ENCODE measurements around the gene PPP1R13B.

DNA sequence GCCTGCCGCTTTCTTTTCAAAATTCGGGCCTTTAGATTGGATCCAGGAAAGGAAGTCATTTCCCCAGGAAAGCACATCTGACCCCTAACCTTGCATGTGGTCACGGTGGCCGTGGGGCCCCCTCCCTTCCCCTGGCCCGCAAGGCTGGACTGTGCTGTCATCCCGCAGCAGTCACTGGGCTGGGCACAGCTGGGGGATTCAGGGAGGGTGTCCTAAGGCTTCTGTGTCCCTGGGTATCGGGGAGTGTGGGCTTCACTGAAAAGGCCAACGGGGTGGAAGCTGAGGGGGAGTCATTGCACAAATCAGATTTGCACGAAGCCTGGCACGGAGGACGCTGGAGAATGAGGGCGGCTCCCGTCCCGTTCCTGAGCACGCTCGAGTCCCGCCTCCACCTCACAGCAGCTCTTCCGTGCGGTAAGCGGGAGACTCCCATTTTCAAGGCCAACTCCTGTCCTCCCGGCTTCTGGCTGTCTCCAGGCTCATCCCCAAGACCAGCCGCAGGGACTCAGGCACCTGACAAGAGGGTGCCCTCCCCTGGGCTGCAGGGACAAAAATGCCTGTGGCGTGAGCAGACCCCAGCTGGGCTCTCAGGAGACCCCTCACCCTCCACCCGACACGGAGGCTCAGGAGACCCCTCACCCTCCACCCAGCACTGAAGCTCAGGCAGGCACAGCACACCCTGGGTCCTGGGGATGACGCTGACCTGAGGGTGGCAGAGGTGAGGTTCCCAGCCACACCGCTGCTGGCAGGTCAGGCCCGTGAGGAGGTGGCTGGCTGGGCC lies 141.7 kb downstream of the PPP1R13B start:
- TF ChIP-seq ZNF792 (tag by site-specific recombination; IDR thresholded peaks at IDR 0.05), result no peak
- TF ChIP-seq, protein P1, sequence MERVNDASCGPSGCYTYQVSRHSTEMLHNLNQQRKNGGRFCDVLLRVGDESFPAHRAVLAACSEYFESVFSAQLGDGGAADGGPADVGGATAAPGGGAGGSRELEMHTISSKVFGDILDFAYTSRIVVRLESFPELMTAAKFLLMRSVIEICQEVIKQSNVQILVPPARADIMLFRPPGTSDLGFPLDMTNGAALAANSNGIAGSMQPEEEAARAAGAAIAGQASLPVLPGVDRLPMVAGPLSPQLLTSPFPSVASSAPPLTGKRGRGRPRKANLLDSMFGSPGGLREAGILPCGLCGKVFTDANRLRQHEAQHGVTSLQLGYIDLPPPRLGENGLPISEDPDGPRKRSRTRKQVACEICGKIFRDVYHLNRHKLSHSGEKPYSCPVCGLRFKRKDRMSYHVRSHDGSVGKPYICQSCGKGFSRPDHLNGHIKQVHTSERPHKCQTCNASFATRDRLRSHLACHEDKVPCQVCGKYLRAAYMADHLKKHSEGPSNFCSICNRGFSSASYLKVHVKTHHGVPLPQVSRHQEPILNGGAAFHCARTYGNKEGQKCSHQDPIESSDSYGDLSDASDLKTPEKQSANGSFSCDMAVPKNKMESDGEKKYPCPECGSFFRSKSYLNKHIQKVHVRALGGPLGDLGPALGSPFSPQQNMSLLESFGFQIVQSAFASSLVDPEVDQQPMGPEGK (tag by site-specific recombination; IDR thresholded peaks at IDR 0.05), result no peak
- TF ChIP-seq, protein P2, sequence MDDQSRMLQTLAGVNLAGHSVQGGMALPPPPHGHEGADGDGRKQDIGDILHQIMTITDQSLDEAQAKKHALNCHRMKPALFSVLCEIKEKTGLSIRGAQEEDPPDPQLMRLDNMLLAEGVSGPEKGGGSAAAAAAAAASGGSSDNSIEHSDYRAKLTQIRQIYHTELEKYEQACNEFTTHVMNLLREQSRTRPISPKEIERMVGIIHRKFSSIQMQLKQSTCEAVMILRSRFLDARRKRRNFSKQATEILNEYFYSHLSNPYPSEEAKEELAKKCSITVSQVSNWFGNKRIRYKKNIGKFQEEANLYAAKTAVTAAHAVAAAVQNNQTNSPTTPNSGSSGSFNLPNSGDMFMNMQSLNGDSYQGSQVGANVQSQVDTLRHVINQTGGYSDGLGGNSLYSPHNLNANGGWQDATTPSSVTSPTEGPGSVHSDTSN (CRISPR knock-in tag; IDR thresholded peaks at IDR 0.05), result no peak
- no peak for TF ChIP-seq OSR2 (tag by site-specific recombination; IDR thresholded peaks at IDR 0.05)
- no peak for TF ChIP-seq SALL2 (tag by site-specific recombination; IDR thresholded peaks at IDR 0.05; ENCODE audit: borderline replicate concordance)
- no peak for TF ChIP-seq ZNF707 (tag by site-specific recombination; IDR thresholded peaks at IDR 0.05)
- TF ChIP-seq, protein P3, sequence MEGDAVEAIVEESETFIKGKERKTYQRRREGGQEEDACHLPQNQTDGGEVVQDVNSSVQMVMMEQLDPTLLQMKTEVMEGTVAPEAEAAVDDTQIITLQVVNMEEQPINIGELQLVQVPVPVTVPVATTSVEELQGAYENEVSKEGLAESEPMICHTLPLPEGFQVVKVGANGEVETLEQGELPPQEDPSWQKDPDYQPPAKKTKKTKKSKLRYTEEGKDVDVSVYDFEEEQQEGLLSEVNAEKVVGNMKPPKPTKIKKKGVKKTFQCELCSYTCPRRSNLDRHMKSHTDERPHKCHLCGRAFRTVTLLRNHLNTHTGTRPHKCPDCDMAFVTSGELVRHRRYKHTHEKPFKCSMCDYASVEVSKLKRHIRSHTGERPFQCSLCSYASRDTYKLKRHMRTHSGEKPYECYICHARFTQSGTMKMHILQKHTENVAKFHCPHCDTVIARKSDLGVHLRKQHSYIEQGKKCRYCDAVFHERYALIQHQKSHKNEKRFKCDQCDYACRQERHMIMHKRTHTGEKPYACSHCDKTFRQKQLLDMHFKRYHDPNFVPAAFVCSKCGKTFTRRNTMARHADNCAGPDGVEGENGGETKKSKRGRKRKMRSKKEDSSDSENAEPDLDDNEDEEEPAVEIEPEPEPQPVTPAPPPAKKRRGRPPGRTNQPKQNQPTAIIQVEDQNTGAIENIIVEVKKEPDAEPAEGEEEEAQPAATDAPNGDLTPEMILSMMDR (tag by site-specific recombination; IDR thresholded peaks at IDR 0.05), result no peak
- TF ChIP-seq ZNF292 (tag by site-specific recombination; IDR thresholded peaks at IDR 0.05; ENCODE audit: borderline replicate concordance, low read depth), result no peak
- no peak for TF ChIP-seq ZNF175 (tag by site-specific recombination; IDR thresholded peaks at IDR 0.05)
- no peak for TF ChIP-seq FEZF1 (tag by site-specific recombination; IDR thresholded peaks at IDR 0.05)
- no peak for TF ChIP-seq ZNF843 (tag by site-specific recombination; IDR thresholded peaks at IDR 0.05)
- no peak for TF ChIP-seq ZEB2 (tag by site-specific recombination; IDR thresholded peaks at IDR 0.05)

All from HEK293 (cell line).